Adrenal gland (tissue), 5 donors: ENCODE data around the gene RNU6-9.

ENCODE experiments used
- CTCF ChIP-seq, 6 experiments: fragments of 450-650 bp in 4 of 6; fragments of 200-600 bp in 2 of 6; sonication (generic) in 1 of 6; IDR thresholded peaks; 1 replicate in 5 of 6; 2 replicates in 1 of 6; pipeline versions ENCODE4 v1.5.1 to v1.8.0; 2016 to 2021; ENCODE audit warnings: antibody characterized with exemption in 6 of 6, mild to moderate bottlenecking in 2 of 6, moderate library complexity in 1 of 6
- POLR2A ChIP-seq, 2 donors: fragments of 450-650 bp; IDR thresholded peaks; one replicate each; pipeline ENCODE4 v1.6.1; 2017; ENCODE audit warnings: antibody characterized with exemption in 2 of 2, mild to moderate bottlenecking in 2 of 2, moderate library complexity in 1 of 2
- donor health status: DM: no; HTN: no; CAD: no.

- TF ChIP-seq CTCF (IDR thresholded peaks at IDR 0.05) (no peak), POLR2A (IDR thresholded peaks at IDR 0.05) (no peak)
Observed at GRCh38 chr19:916645-917322, 23.5 kb downstream of the RNU6-9 start.
